Left lung (tissue), 10 donors: ENCODE data around the gene BTBD9. TPM values are rescaled to one million over a fixed set of nuclear protein-coding genes. Genes with fewer than 3 reads are reported as not detected.

Source experiments
- ATAC-seq: fragments of 200-7000 bp; cut with Tn5 transposase; one replicate; pipeline ENCODE4 v1.9.1; 2020; ENCODE audit warnings: moderate library complexity
- DNase-seq, 4 donors: peaks; one replicate each; pipeline ENCODE4 v3.0.0-alpha.2; 2013 to 2020
- H3K27ac ChIP-seq, 2 donors: fragments of 200-600 bp; sonication (generic) in 1 of 2; one replicate each; pipeline versions ENCODE4 v1.5.0 to v1.8.0; 2020 to 2021
- H3K27me3 ChIP-seq, 2 donors: fragments of 200-600 bp; sonication (generic) in 1 of 2; one replicate each; pipeline versions ENCODE4 v1.5.0 to v1.8.0; 2020 to 2021
- H3K36me3 ChIP-seq, 2 donors: fragments of 200-600 bp; sonication (generic) in 1 of 2; one replicate each; pipeline versions ENCODE4 v1.5.0 to v1.8.0; 2020 to 2021
- H3K4me1 ChIP-seq, 2 donors: fragments of 200-600 bp; one replicate each; pipeline ENCODE4 v1.8.0; 2021
- H3K4me3 ChIP-seq, 2 donors: fragments of 200-600 bp; sonication (generic) in 1 of 2; one replicate each; pipeline versions ENCODE4 v1.5.0 to v1.8.0; 2020 to 2021; ENCODE audit warnings: mild to moderate bottlenecking in 1 of 2
- H3K9me3 ChIP-seq, 2 donors: fragments of 200-600 bp; sonication (generic) in 1 of 2; one replicate each; pipeline versions ENCODE4 v1.5.0 to v1.8.0; 2020 to 2021
- CTCF ChIP-seq, 2 donors: fragments of 200-600 bp; sonication (generic) in 1 of 2; IDR thresholded peaks; one replicate each; pipeline versions ENCODE4 v1.5.0 to v1.8.0; 2021; ENCODE audit warnings: antibody characterized with exemption in 2 of 2
- intact Hi-C, 2 donors: fragments of 100-400 bp; cut with DNase I; formaldehyde crosslinking; loops; one replicate each; pipeline versions ENCODE4 v1.11.2 to v1.14.2; 2022
- polyA plus RNA-seq, 6 donors: library from polyadenylated mRNA; unstranded; fragments of 120-200 nt; gene quantifications; one replicate each; pipeline ENCODE4 v1.2.1, GENCODE V29; 2013; ENCODE audit not compliant: insufficient read length in 6 of 6
- total RNA-seq, 2 donors: library from RNA; stranded (reverse); fragmentation: NEBNext Ultra II Directional; extraction: Animal tissue kit (Norgen Biotek cat#: 25700); gene quantifications; one replicate each; pipeline ENCODE4 v1.2.1, GENCODE V29; 2021
- donor health status: DM: no; HTN: yes; CAD: no.
- donor health status: DM: no; HTN: no; CAD: no.

Gene BTBD9
- total and polyA plus RNA-seq, 8 donors, result 14.2 to 44.0 (median 16.0) TPM

- no peak for TF ChIP-seq CTCF (IDR thresholded peaks at IDR 0.05)
- ATAC-seq, result no peak
- H3K4me3 ChIP-seq, result no peak overlapping the region
- peaks cover 5 to 9% of the 10 kb centered on the region in 2 donors for H3K4me1 ChIP-seq
- no peaks in the 10 kb centered on the region for H3K9me3 ChIP-seq
- peaks cover 0 to 27% of the 10 kb centered on the region in 2 donors for H3K36me3 ChIP-seq
- H3K27ac ChIP-seq, result no peak overlapping the region
- H3K27me3 ChIP-seq, result no peaks in the 10 kb centered on the region
- intact Hi-C loops, result no loop called here
- DNase-seq, result no peak
Measured at GRCh38 chr6:38259736-38260135, 380.0 kb downstream of the BTBD9 start.

- no peak overlapping the region for H3K4me3 ChIP-seq
- no peaks in the 10 kb centered on the region for H3K27me3 ChIP-seq
- ATAC-seq (no peak), DNase-seq (no peak)
- intact Hi-C loops, result no loop called here
- H3K36me3 ChIP-seq, result peaks cover 0 to 5% of the 10 kb centered on the region in 2 donors
- H3K27ac ChIP-seq, result no peak overlapping the region
- TF ChIP-seq CTCF (IDR thresholded peaks at IDR 0.05), result no peak
- H3K4me1 ChIP-seq, result no peaks in the 10 kb centered on the region
- no peaks in the 10 kb centered on the region for H3K9me3 ChIP-seq
Measured at GRCh38 chr6:38248500-38249234, 391.1 kb downstream of the BTBD9 start.

GRCh38 chr6:38245295-38245694 lies 394.4 kb downstream of the BTBD9 start:
- no peaks in the 10 kb centered on the region for H3K4me1 ChIP-seq
- no peak for ATAC-seq
- H3K27me3 ChIP-seq, result no peaks in the 10 kb centered on the region
- no peaks in the 10 kb centered on the region for H3K36me3 ChIP-seq
- no peak for TF ChIP-seq CTCF (IDR thresholded peaks at IDR 0.05)
- H3K27ac ChIP-seq, result no peak overlapping the region
- intact Hi-C loops, result no loop called here
- no peak overlapping the region for H3K4me3 ChIP-seq
- H3K9me3 ChIP-seq, result no peaks in the 10 kb centered on the region
- no peak for DNase-seq

GRCh38 chr6:38244869-38245268 lies 394.9 kb downstream of the BTBD9 start:
- Histone ChIP-seq H3K27ac (no peak overlapping the region), H3K27me3 (no peaks in the 10 kb centered on the region), H3K36me3 (no peaks in the 10 kb centered on the region), H3K4me1 (no peaks in the 10 kb centered on the region), H3K9me3 (no peaks in the 10 kb centered on the region), H3K4me3 (no peak overlapping the region)
- DNase-seq, result no peak
- intact Hi-C loops, result no loop called here
- no peak for ATAC-seq
- no peak for TF ChIP-seq CTCF (IDR thresholded peaks at IDR 0.05)

- no peaks in the 10 kb centered on the region for H3K27me3 ChIP-seq
- no peak for TF ChIP-seq CTCF (IDR thresholded peaks at IDR 0.05)
- ATAC-seq (no peak), DNase-seq (no peak)
- no peaks in the 10 kb centered on the region for H3K9me3 ChIP-seq
- no peaks in the 10 kb centered on the region for H3K4me1 ChIP-seq
- intact Hi-C loops, result no loop called here
- no peak overlapping the region for H3K27ac ChIP-seq
- no peak overlapping the region for H3K4me3 ChIP-seq
- H3K36me3 ChIP-seq, result no peaks in the 10 kb centered on the region
Measured at GRCh38 chr6:38241200-38241871, 398.4 kb downstream of the BTBD9 start.
